Right atrium auricular region (tissue), 2 donors: Measurements from ENCODE around the gene MRTFB. TPM values are rescaled to one million over a fixed set of nuclear protein-coding genes. Genes with fewer than 3 reads are reported as not detected.

Experiments
- DNase-seq: peaks from one replicate; pipeline ENCODE4 v3.0.0-alpha.2; 2019; ENCODE audit warnings: low spot score
- H3K27ac ChIP-seq, 2 donors: fragments of 200-600 bp; sonication (generic); 1 replicate in 1 of 2; 2 replicates in 1 of 2; pipeline ENCODE4 v1.5.1; 2016 to 2019
- H3K27me3 ChIP-seq, 2 donors: fragments of 200-600 bp; sonication (generic); one replicate each; pipeline versions ENCODE4 v1.5.1 to v1.6.0; 2017 to 2019
- H3K36me3 ChIP-seq: fragments of 200-600 bp; sonication (generic); one replicate; pipeline ENCODE4 v1.5.1; 2016
- H3K4me1 ChIP-seq, 2 donors: fragments of 200-600 bp; sonication (generic); one replicate each; pipeline versions ENCODE4 v1.5.1 to v1.6.0; 2017 to 2019
- H3K4me3 ChIP-seq, 2 donors: fragments of 200-600 bp; sonication (generic); 1 replicate in 1 of 2; 2 replicates in 1 of 2; pipeline ENCODE4 v1.5.1; 2017 to 2019; ENCODE audit warnings: mild to moderate bottlenecking in 1 of 2, moderate library complexity in 1 of 2
- H3K9me3 ChIP-seq, 2 donors: fragments of 200-600 bp; sonication (generic); one replicate each; pipeline ENCODE4 v1.5.1; 2019
- CTCF ChIP-seq, 2 donors: fragments of 200-600 bp; sonication (generic); IDR thresholded peaks; one replicate each; pipeline ENCODE4 v1.5.1; 2019; ENCODE audit warnings: antibody characterized with exemption in 2 of 2
- total RNA-seq, 2 donors: library from RNA; depleted of rRNA; stranded (reverse); fragments of >200 nt; gene quantifications; one replicate each; pipeline ENCODE4 v1.1.0, GENCODE V29; 2016

The MRTFB gene
- total RNA-seq, 2 donors from 2014 or later, result 38.6 to 46.5 TPM

DNA sequence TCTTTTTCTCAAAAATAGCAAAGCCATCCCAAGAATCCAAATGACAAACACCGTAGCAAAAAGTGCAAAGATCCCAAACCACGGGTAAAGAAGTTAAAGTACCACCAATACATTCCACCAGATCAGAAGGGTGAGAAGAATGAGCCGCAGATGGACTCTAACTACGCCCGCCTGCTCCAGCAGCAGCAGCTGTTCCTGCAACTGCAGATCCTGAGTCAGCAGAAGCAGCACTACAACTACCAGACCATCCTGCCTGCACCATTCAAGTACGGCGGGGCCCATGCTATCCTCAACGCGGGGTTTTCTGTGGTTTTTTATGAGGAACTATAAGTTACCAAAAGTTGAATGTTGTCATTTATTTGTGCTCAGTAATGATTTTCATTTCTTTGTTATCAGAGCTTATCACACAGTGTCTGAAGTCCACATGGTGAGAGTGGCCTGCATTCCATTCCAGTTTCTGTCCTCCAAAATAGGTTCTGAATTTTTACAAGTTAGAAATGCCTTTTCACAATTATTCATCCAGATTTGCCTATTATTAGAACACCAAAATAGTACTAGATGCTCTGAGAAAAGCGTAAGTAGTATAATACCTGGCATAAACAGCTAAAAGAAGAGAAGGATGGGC is 169.2 kb downstream of the MRTFB start:
- no peak for DNase-seq
- H3K27me3 ChIP-seq, result no peaks in the 10 kb centered on the region
- no peak overlapping the region for H3K4me3 ChIP-seq
- peaks cover 0 to 24% of the 10 kb centered on the region in 2 donors for H3K4me1 ChIP-seq
- H3K36me3 ChIP-seq, result peaks cover 54% of the 10 kb centered on the region
- no peak for TF ChIP-seq CTCF (IDR thresholded peaks at IDR 0.05)
- H3K9me3 ChIP-seq, result no peaks in the 10 kb centered on the region
- peak overlapping the region; percentile 48 to 71 for H3K27ac ChIP-seq

- DNase-seq, result no peak
- no peak for TF ChIP-seq CTCF (IDR thresholded peaks at IDR 0.05)
- Histone ChIP-seq H3K4me1 (peaks cover 0 to 24% of the 10 kb centered on the region in 2 donors), H3K4me3 (no peak overlapping the region), H3K27ac (peak overlapping the region; percentile 48 to 71), H3K27me3 (no peaks in the 10 kb centered on the region), H3K9me3 (no peaks in the 10 kb centered on the region), H3K36me3 (peaks cover 54% of the 10 kb centered on the region)
Observed at GRCh38 chr16:14240964-14241363, 169.8 kb downstream of the MRTFB start.

DNA sequence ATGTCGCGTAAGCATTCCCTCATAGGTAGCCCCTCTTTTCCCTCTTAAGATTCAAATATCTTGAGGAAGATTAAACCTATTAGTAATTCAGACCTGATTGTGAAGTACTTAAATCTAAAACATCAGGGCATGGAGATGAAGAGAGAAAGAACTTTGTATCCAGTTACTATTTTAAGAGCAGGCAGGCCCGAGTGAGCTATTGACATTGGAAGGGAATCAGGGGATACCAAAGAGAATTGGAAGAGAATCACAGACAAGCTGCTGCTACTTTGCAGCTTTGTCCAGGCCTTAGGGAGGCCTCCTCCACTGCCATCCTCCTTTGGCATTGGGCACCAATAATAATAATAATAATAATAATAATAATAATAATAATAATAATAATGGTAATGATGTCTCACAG is 170.5 kb downstream of the MRTFB start:
- peaks cover 0 to 24% of the 10 kb centered on the region in 2 donors for H3K4me1 ChIP-seq
- no peak for DNase-seq
- peak overlapping the region; percentile 48 to 71 for H3K27ac ChIP-seq
- TF ChIP-seq CTCF (IDR thresholded peaks at IDR 0.05), result no peak
- H3K27me3 ChIP-seq, result no peaks in the 10 kb centered on the region
- H3K36me3 ChIP-seq, result peaks cover 58% of the 10 kb centered on the region
- H3K4me3 ChIP-seq, result no peak overlapping the region
- H3K9me3 ChIP-seq, result no peaks in the 10 kb centered on the region

DNA sequence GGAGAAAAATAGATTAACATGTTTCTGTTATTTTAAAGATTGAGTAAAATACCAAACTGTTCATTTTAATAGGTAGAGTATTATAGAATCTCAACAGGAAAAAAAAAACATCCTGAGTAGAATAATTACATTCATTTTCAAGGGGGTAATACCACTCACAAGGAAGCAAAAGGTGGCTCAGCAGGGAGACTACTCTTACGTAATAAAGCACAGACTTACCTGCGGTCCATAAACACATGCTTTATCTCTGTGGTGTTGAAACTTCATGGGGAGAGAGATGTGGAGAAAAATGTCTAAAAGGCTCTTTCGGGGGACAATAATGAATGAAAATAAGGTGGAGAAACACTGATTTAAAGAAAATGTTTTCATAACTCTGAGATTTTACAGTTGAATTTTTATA is 171.7 kb downstream of the MRTFB start:
- Histone ChIP-seq H3K4me3 (no peak overlapping the region), H3K27me3 (no peaks in the 10 kb centered on the region), H3K9me3 (no peaks in the 10 kb centered on the region), H3K4me1 (peaks cover 0 to 24% of the 10 kb centered on the region in 2 donors), H3K36me3 (peaks cover 66% of the 10 kb centered on the region), H3K27ac (peak overlapping the region in 1 of 2 donors; percentile 71)
- DNase-seq, result no peak
- no peak for TF ChIP-seq CTCF (IDR thresholded peaks at IDR 0.05)

GRCh38 chr16:14244196-14245010 is 173.3 kb downstream of the MRTFB start:
- Histone ChIP-seq H3K4me3 (no peak overlapping the region), H3K27me3 (no peaks in the 10 kb centered on the region), H3K27ac (no peak overlapping the region), H3K9me3 (no peaks in the 10 kb centered on the region), H3K36me3 (peaks cover 68% of the 10 kb centered on the region), H3K4me1 (peaks cover 0 to 24% of the 10 kb centered on the region in 2 donors)
- no peak for DNase-seq
- TF ChIP-seq CTCF (IDR thresholded peaks at IDR 0.05), result no peak
